Measurements from ENCODE around the gene MRC2. TPM values are rescaled to one million over a fixed set of nuclear protein-coding genes. Genes with fewer than 3 reads are reported as not detected.

MRC2 gene
- total RNA-seq, 4 donors from 2014 or later, result 18.8 to 53.0 (median 20.6) TPM

DNA sequence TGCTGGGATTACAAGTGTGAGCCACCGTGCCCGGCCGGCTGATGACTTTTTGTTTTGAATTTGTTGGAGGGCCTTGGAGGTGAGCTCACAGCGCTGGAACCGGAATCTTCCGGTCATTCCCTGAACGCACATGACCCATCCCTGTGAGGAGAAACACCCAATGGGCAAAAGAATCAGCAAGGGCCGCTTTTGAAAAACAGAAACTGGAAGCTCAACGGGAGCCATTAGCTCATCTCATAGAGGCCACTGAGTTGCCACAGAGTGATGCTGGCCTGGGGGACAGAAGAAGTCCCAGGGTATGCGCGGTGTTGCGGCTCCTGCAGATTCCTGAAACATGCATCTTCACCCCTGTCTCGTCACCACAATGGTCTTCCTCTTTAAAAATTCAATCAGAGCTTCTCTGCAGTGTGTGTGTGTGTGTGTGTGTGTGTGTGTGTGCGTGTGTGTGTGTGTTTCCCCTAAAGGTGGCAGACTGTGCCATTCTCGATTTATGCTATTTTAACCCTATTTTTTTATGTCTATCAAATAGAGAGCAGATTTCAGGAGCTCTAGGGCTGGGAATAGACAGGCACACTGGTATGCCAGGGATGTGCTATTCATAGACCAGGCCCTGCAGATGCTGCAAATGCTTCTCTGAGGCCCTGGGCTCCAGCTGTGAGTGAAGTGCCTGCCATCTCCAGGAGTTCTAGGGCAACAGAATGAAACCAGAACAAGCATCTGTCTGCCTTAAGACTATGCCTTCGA lies 112.3 kb downstream of the MRC2 start:
- peak in 1 of 2 donors; percentile 62 for DNase-seq (ENCODE audit: low spot score in 2 of 2)
- no peak overlapping the region for H3K4me3 ChIP-seq (ENCODE audit: low read depth, poor library complexity, severe bottlenecking)
- WGBS, 2 donors, result 69 to 88% methylated on average over 16 of the region's 16 CpGs
- intact Hi-C loops (cut with DNase I; ENCODE audit: low total_unique reads), result no loop called here
- TF ChIP-seq, protein P1, sequence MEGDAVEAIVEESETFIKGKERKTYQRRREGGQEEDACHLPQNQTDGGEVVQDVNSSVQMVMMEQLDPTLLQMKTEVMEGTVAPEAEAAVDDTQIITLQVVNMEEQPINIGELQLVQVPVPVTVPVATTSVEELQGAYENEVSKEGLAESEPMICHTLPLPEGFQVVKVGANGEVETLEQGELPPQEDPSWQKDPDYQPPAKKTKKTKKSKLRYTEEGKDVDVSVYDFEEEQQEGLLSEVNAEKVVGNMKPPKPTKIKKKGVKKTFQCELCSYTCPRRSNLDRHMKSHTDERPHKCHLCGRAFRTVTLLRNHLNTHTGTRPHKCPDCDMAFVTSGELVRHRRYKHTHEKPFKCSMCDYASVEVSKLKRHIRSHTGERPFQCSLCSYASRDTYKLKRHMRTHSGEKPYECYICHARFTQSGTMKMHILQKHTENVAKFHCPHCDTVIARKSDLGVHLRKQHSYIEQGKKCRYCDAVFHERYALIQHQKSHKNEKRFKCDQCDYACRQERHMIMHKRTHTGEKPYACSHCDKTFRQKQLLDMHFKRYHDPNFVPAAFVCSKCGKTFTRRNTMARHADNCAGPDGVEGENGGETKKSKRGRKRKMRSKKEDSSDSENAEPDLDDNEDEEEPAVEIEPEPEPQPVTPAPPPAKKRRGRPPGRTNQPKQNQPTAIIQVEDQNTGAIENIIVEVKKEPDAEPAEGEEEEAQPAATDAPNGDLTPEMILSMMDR (IDR thresholded peaks at IDR 0.05), result no peak
- TF ChIP-seq POLR2A (IDR thresholded peaks at IDR 0.05), result no peak

DNA sequence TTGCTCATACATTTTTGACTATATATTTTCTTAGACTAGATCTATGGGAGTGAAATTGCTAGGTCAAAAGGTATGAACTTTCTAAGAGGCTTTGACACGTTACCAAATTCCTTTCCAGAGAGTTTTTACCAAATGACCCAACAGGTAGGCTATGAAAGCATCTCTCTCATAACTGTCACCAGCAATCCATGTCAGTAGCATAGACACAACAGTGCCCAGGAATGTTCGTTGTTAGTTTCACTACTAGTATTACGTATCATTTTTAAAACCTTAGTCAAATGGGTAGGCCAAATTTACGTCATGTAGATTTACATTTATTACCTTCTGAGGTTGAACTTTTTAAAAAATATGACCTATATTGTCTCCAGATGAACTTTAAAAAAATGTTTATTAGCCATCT lies 113.8 kb downstream of the MRC2 start:
- 89 to 93% methylated on average over 4 of the region's 4 CpGs for whole genome bisulfite sequencing, 2 donors
- H3K4me3 ChIP-seq (ENCODE audit: low read depth, poor library complexity, severe bottlenecking), result no peak overlapping the region
- intact Hi-C loops (cut with DNase I; ENCODE audit: low total_unique reads), result no loop called here
- no peak for DNase-seq (ENCODE audit: low spot score in 2 of 2)
- TF ChIP-seq POLR2A (IDR thresholded peaks at IDR 0.05), result no peak
- TF ChIP-seq, protein P1 (IDR thresholded peaks at IDR 0.05), result no peak

Other genes starting within 250 kb of the MRC2 start
- gene EFCAB3, start 247.1 kb upstream of the MRC2 start, total RNA-seq, result not detected
- gene METTL2A, start 203.8 kb upstream of the MRC2 start, total RNA-seq, result 10 to 100 TPM; 12.4 to 16.4 (median 15.8) TPM
- 10 to 100 TPM; 28.2 to 40.2 (median 36.0) TPM for gene TLK2, start 148.8 kb upstream of the MRC2 start, total RNA-seq
- gene MARCHF10, start 180.6 kb downstream of the MRC2 start, total RNA-seq, result not detected